CD4-positive, alpha-beta T cell treated with Interleukin-4 for 1 hour (primary cell): Measurements from ENCODE around the gene HOXB7.

Source experiments
- DNase-seq, 2 donors: peaks; one replicate each; pipeline ENCODE4 v3.0.0-alpha.2; 2020 to 2022

Gene HOXB7

GRCh38 chr17:48610282-48611211, at the start of gene HOXB7:
Gene HOXB7, minus strand, starts transcription at chr17:48611017. Its CDS starts 99 bp downstream, at chr17:48610918.
- peak; percentile 36 to 61 for DNase-seq

- DNase-seq: no peak
These were observed 45.1 kb upstream of the HOXB7 start for GRCh38 chr17:48655913-48656312.

GRCh38 chr17:48649741-48650140, 38.9 kb upstream of the HOXB7 start:
- DNase-seq: no peak

- no peak for DNase-seq
These were observed 37.1 kb upstream of the HOXB7 start for GRCh38 chr17:48647963-48648245.

GRCh38 chr17:48647103-48647962, 36.5 kb upstream of the HOXB7 start:
- no peak for DNase-seq

GRCh38 chr17:48646183-48647102, 35.6 kb upstream of the HOXB7 start:
- DNase-seq: peak; percentile 18 to 46

- no peak for DNase-seq
These were observed 34.9 kb upstream of the HOXB7 start for GRCh38 chr17:48645639-48646182.

GRCh38 chr17:48644910-48645557, 34.2 kb upstream of the HOXB7 start:
- DNase-seq: no peak

GRCh38 chr17:48644159-48644558, 33.3 kb upstream of the HOXB7 start:
- no peak for DNase-seq

GRCh38 chr17:48643697-48644012, 32.8 kb upstream of the HOXB7 start:
- no peak for DNase-seq

GRCh38 chr17:48642843-48643696, 32.3 kb upstream of the HOXB7 start:
- DNase-seq: no peak

- DNase-seq: no peak
These were observed 31.4 kb upstream of the HOXB7 start for GRCh38 chr17:48642059-48642842.

- DNase-seq: no peak
These were observed 30.8 kb upstream of the HOXB7 start for GRCh38 chr17:48641541-48642058.

GRCh38 chr17:48640858-48641180, 30.0 kb upstream of the HOXB7 start:
- no peak for DNase-seq

- DNase-seq: no peak
These were observed 29.4 kb upstream of the HOXB7 start for GRCh38 chr17:48639982-48640857.

GRCh38 chr17:48639136-48639535, 28.3 kb upstream of the HOXB7 start:
- no peak for DNase-seq

- no peak for DNase-seq
These were observed 26.8 kb upstream of the HOXB7 start for GRCh38 chr17:48637323-48638260.
